C4-2B (cell line): ENCODE data around the gene SNCAIP.

Source experiments
- ZFX ChIP-seq: fragments of 450-650 bp; IDR thresholded peaks from 2 replicates; pipeline ENCODE4 v1.6.1; 2017
- TF ChIP-seq, protein P1 (sequence below): fragments of 450-650 bp; conservative IDR thresholded peaks from 2 replicates; pipeline ENCODE4 v1.5.1; 2017; ENCODE audit warnings: mild to moderate bottlenecking

DNA sequence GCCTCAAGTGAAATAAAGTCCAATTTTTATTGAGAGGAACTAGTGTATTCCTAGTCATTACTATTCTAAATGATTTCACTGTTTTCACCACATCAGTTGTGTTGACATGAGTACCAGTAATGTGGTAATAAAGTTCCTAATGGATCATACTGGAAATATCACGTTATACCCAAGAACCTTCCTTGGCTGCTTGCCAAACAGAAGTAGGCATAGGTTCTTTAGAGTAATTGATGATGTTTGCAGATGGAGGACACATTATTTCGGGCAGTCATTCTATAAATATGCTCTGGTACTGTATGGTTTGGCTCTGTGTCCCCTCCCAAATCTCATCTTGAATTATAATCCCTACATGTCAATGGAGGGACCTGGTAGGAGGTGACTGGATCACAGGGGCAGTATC lies 15.1 kb downstream of the SNCAIP start:
- TF ChIP-seq, protein P1, sequence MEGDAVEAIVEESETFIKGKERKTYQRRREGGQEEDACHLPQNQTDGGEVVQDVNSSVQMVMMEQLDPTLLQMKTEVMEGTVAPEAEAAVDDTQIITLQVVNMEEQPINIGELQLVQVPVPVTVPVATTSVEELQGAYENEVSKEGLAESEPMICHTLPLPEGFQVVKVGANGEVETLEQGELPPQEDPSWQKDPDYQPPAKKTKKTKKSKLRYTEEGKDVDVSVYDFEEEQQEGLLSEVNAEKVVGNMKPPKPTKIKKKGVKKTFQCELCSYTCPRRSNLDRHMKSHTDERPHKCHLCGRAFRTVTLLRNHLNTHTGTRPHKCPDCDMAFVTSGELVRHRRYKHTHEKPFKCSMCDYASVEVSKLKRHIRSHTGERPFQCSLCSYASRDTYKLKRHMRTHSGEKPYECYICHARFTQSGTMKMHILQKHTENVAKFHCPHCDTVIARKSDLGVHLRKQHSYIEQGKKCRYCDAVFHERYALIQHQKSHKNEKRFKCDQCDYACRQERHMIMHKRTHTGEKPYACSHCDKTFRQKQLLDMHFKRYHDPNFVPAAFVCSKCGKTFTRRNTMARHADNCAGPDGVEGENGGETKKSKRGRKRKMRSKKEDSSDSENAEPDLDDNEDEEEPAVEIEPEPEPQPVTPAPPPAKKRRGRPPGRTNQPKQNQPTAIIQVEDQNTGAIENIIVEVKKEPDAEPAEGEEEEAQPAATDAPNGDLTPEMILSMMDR = no peak
- no peak for TF ChIP-seq ZFX
